SK-N-MC (cell line): ENCODE data around the gene OTOF.

Experiments used
- DNase-seq: peaks from one replicate; pipeline ENCODE4 v3.0.0-alpha.2; 2011; ENCODE audit warnings: low read depth, low spot score
- H3K27ac ChIP-seq: fragments of 200-600 bp; sonication (generic); 2 replicates; pipeline ENCODE4 v1.5.1; 2016; ENCODE audit warnings: mixed run types
- H3K36me3 ChIP-seq: fragments of 200-600 bp; sonication (generic); 2 replicates; pipeline ENCODE4 v1.6.1; 2017; ENCODE audit warnings: antibody characterized with exemption, low read length, mixed read lengths; ENCODE audit not compliant: insufficient read depth
- H3K4me3 ChIP-seq: fragments of 200-600 bp; sonication (generic); 2 replicates; pipeline ENCODE4 v1.5.1; 2016
- H3K9ac ChIP-seq: fragments of 200-600 bp; sonication (generic); 2 replicates; pipeline ENCODE4 v1.8.0; 2017; ENCODE audit warnings: mixed run types, mixed read lengths; ENCODE audit not compliant: insufficient read length
- H3K9me3 ChIP-seq: fragments of 200-600 bp; sonication (generic); 2 replicates; pipeline ENCODE4 v1.6.1; 2017; ENCODE audit warnings: low read depth, mild to moderate bottlenecking, antibody characterized with exemption, low read length, moderate library complexity, mixed read lengths
- EZH2 ChIP-seq: fragments of 200-600 bp; sonication (generic); IDR thresholded peaks from one replicate; pipeline ENCODE4 v1.6.1; 2017; ENCODE audit warnings: antibody characterized with exemption
- FOXP2 ChIP-seq: optimal IDR thresholded peaks from 2 replicates; pipeline ENCODE3; 2011; ENCODE audit warnings: mild to moderate bottlenecking, moderate library complexity; ENCODE audit not compliant: insufficient read depth; ENCODE audit errors: extremely low read length, control extremely low read depth
- POLR2AphosphoS5 ChIP-seq: IDR thresholded peaks from 2 replicates; pipeline ENCODE4 v1.6.1; 2012; ENCODE audit warnings: mild to moderate bottlenecking, low read depth, low read length, borderline replicate concordance

The OTOF gene

DNA sequence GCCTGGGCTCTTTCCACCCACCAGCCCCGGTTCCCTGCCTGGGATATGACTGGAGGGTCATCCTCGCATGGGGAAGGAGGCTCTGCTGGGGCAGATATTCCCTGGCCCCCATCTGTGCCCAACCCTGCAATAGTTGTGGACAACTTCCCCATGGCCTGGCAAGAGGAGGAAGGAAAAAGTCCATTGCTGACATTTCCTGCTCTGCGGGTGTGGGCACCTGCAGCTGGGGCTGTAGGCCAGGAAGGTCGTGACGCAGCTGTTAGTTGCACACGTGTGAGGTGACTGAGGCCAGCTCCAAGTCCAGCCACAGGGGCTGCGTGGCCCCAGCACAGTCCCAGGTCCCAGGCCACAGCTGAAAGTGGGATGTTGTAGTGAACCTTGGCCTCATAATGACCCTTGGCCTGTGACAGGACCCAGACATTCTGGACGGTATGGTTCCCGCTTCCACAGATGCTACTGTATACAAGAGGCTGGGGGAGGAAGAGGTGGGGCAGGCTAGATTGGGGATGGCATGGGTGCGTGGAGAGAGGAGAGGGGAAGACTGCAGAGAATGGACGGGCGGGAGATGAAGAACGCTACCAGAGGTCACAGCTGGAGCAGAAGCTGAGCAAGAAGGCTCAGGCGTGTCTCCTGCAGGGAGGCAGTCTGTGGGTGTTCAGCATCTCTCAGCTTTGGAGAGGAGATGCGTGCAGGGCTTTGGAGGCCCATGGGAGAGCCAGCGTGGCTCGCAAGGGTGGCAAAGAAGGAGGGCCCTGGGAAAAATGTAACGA lies 22.1 kb downstream of the OTOF start:
- Histone ChIP-seq H3K9ac (no peak overlapping the region), H3K4me3 (no peak overlapping the region), H3K36me3 (no peaks in the 10 kb centered on the region), H3K27ac (no peak overlapping the region), H3K9me3 (no peaks in the 10 kb centered on the region)
- TF ChIP-seq POLR2AphosphoS5 (no peak), EZH2 (no peak), FOXP2 (no peak)
- DNase-seq, result no peak

DNA sequence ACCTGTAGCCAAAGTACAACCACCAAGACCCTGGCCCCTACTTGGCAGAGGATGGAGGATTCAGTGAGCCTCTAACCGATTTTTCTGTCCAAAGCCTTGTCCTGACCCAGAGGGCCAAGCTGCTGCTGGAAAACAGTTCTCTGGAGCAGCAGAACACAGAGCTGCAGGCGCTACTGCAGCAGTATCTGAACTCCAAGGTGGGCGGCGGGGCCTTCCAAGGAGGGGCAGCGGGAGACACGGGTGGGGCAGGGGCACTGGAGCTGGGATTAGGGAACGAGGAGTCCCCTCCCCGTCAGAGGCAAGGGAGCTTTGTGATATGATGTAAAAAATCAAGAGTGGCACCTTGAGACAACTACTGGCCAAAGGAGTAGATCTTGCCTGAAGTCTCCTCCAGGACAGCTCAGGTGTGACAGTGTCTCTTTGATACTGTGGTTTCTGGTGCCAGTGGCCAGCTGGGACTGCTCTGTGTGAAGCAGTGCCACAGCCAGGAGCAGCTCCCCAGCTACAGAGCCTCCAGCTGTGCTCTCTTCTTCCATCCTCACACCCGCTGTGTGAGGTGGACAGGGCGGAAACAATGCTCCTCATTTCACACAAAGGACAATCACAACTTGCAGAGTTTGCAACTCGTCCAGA lies 22.8 kb downstream of the OTOF start:
- no peaks in the 10 kb centered on the region for H3K9me3 ChIP-seq
- H3K36me3 ChIP-seq, result no peaks in the 10 kb centered on the region
- no peak for DNase-seq
- no peak for TF ChIP-seq EZH2
- TF ChIP-seq FOXP2, result no peak
- no peak for TF ChIP-seq POLR2AphosphoS5
- H3K27ac ChIP-seq, result no peak overlapping the region
- no peak overlapping the region for H3K4me3 ChIP-seq
- no peak overlapping the region for H3K9ac ChIP-seq

DNA sequence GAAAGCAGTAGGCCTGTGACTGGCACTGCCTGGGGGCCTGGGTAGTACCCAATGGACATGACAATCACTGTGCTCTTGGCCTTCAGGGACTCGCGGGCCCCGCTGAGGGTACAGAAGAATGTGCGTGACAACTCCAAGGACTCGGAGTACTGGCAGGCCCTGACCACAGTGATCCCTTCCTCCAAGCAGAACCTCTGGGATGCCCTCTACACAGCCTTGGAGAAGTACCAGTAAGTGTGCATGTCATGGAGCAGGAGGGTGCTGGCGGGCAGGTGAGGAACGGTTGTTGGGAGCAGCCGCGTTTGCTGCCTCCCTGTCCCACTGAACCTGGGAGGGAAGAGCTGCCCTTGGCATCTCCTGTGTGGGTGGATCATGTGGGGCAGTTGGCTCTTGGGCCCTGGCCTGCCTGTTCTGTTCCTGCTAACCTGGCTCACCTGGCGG lies 23.3 kb downstream of the OTOF start:
- no peak for DNase-seq
- Histone ChIP-seq H3K9me3 (no peaks in the 10 kb centered on the region), H3K36me3 (no peaks in the 10 kb centered on the region), H3K9ac (no peak overlapping the region), H3K4me3 (no peak overlapping the region), H3K27ac (no peak overlapping the region)
- TF ChIP-seq POLR2AphosphoS5 (no peak), FOXP2 (no peak), EZH2 (no peak)

DNA sequence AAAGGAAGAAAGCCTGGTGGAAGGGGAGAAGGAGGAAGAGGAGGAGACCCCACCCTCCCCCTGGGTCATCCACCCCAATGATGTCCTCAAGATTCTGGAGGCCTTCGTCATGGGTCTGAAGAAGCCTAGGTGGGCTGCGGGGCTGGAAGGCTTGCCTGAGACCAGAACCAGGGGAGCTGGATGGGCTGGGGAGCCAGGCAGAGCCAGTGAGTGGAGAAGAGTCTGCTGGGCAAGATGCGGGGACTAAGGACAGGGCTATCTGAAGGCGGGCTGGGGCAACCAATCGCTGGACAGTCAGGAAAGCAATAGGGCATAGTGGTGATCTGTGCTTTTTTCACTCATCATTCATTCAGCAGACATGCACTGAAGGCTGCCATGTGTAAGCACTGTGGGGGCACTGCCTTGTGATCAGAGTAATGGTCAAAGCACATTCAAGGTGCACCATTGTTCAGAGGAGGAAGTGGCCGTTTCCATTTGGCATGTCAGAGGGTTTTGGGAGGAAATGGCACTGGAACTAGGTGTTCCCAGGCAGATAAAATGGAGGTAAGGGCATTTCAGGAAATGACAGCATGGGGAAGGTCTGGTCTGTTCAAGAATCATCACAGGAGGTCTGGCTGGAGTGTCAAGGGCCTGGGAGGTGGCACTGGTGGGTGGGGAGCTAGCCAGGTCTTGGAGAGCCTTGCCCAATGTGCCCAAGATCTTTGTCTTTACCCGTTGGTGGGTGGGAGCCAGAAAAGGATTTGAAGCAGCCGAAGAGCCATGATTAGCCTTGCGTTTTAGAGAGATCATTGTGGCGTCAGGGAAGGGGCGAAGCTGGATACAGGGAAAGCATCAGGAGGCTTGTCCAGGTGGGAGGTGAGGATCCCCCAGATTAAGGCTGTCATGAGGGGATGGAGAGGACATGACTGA lies 24.2 kb downstream of the OTOF start:
- no peak overlapping the region for H3K27ac ChIP-seq
- no peaks in the 10 kb centered on the region for H3K36me3 ChIP-seq
- no peak overlapping the region for H3K4me3 ChIP-seq
- no peaks in the 10 kb centered on the region for H3K9me3 ChIP-seq
- no peak overlapping the region for H3K9ac ChIP-seq
- TF ChIP-seq EZH2 (no peak), FOXP2 (no peak), POLR2AphosphoS5 (no peak)
- no peak for DNase-seq

DNA sequence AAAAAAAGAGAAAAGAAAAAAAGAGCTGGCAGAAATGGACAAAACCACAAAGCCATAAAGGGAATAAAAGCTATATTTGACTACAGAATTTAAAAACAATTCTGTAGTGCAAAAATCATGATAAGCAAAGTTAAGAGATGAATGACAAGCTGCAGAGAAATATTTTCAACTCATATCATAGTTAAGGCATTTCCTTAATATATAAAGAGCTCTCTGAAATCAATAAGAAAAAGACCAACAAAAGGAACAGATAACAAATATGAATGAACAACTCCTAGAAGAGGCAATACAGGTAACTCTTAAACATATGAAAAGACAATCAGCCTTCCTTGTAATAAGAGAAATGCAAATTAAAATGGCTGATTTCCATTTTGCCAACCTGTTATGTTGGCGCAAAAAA lies 26.2 kb downstream of the OTOF start:
- TF ChIP-seq POLR2AphosphoS5 (no peak), EZH2 (no peak), FOXP2 (no peak)
- no peak overlapping the region for H3K27ac ChIP-seq
- H3K4me3 ChIP-seq, result no peak overlapping the region
- DNase-seq, result no peak
- H3K9me3 ChIP-seq, result no peaks in the 10 kb centered on the region
- H3K9ac ChIP-seq, result no peak overlapping the region
- H3K36me3 ChIP-seq, result no peaks in the 10 kb centered on the region

DNA sequence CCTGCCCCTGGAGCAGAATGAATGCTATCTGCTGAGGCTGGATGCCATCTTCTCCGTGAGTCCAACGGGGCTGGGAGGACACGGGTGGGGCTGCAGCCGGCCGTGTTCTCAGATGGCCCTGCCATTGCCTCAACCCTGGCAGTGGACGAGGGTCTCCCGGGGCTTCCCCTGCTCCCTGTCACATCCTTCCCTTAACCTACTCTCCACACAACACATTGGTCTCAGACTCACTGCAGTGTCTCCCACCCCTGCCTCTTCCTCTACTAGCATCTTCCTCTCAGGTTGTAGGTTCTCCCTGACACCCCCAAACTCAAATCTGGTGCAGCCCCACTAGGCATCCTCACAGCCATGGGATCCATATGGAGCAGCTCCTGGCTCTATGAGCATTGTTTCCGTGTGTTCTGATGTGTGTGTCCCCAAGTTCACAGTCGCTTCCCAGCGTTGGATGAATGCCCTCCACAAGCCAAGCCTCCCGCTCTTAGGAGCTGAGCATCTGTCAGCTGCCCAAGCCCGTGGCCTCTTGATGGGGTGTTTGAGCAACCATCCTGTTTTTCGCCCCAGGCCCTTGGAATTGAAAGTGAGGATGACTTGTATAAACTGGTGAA lies 27.8 kb downstream of the OTOF start:
- Histone ChIP-seq H3K36me3 (no peaks in the 10 kb centered on the region), H3K27ac (no peak overlapping the region), H3K9me3 (no peaks in the 10 kb centered on the region), H3K4me3 (no peak overlapping the region), H3K9ac (no peak overlapping the region)
- no peak for DNase-seq
- TF ChIP-seq EZH2 (no peak), FOXP2 (no peak), POLR2AphosphoS5 (no peak)

DNA sequence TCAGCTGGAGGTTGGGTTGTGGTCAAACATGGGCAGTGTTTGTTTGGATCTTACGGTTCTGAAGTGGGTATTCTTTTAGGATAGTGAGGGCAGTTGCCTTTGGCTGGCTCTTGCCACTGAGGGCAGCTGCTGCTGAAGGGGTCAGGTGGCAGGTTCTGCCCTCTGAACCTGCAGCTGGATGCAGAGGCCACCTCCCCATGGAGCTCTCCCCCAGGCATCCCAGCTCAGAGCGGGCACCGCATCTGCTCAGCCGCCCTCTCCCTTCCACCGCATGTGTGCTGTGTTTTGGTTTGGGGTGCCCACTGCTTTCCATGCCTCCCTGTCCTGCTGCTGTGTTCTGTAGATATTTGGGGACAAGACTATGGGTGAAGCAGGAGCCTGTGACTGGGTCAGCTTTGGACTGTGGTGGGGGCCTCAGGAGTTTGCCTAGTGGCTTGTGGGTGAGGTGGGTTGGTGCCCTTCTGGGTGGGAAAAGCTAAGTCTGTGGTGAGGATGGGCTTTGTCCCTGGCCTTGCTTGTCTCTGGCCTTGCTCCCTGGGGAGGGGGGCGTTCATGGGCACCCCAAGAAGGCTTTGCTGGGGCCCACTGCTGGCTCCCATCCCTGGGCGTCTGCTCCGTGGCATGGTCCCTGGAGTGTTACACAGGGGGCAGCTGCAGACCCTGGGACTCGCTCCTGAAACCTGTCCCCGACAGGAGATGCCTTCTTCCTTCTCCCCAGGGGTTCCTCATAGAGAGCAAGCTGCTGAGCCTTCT lies 28.5 kb downstream of the OTOF start:
- DNase-seq, result no peak
- no peak overlapping the region for H3K4me3 ChIP-seq
- H3K9me3 ChIP-seq, result no peaks in the 10 kb centered on the region
- no peak overlapping the region for H3K9ac ChIP-seq
- no peaks in the 10 kb centered on the region for H3K36me3 ChIP-seq
- no peak for TF ChIP-seq POLR2AphosphoS5
- TF ChIP-seq EZH2, result no peak
- no peak for TF ChIP-seq FOXP2
- no peak overlapping the region for H3K27ac ChIP-seq

DNA sequence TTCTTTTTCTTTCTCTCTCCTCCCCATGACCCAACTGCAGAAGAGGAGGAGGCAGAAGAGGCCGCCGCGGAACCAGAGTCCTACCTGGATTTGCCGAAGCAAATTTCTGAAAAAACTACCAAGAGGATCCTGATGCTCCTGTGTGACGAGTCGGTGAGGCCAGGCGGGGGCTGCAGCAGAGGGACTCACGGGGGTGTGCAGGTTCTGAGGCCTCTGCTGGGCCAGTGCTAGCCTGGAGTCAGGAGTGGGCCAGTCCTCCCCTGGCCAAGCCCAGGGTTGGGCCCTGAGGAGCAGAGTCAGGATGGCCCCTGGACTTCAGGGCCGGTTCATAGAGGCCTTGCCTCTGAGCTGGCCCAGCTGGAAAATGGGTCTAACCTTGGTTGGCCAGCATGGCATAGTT lies 29.3 kb downstream of the OTOF start:
- Histone ChIP-seq H3K4me3 (no peak overlapping the region), H3K9me3 (no peaks in the 10 kb centered on the region), H3K27ac (no peak overlapping the region), H3K36me3 (no peaks in the 10 kb centered on the region), H3K9ac (no peak overlapping the region)
- DNase-seq, result no peak
- TF ChIP-seq POLR2AphosphoS5 (no peak), EZH2 (no peak), FOXP2 (no peak)
